Tibial nerve (tissue), 4 donors: ENCODE data around the gene PRKG2. TPM values are rescaled to one million over a fixed set of nuclear protein-coding genes. Genes with fewer than 3 reads are reported as not detected.
"Not testable (repeated sequence)": the region's sequence is repeated elsewhere in the genome, so short reads cannot be mapped to it uniquely, and the experiment has no call there.

Source experiments
- DNase-seq, 2 donors: peaks; one replicate each; pipeline ENCODE4 v3.0.0-alpha.2; 2019; ENCODE audit warnings: low spot score in 2 of 2
- H3K27ac ChIP-seq, 4 donors: fragments of 200-600 bp; sonication (generic) in 3 of 4; one replicate each; pipeline ENCODE4 v1.5.1; 2017 to 2019; ENCODE audit warnings: mild to moderate bottlenecking in 1 of 4
- H3K27me3 ChIP-seq, 2 donors: fragments of 200-600 bp; sonication (generic) in 1 of 2; one replicate each; pipeline versions ENCODE4 v1.5.1 to v1.6.0; 2017 to 2019
- H3K36me3 ChIP-seq, 3 donors: fragments of 200-600 bp; sonication (generic); one replicate each; pipeline ENCODE4 v1.5.1; 2018 to 2019
- H3K4me1 ChIP-seq, 4 donors: fragments of 200-600 bp; sonication (generic) in 3 of 4; one replicate each; pipeline ENCODE4 v1.5.1; 2017 to 2019
- H3K4me3 ChIP-seq, 4 donors: fragments of 200-600 bp; sonication (generic) in 3 of 4; one replicate each; pipeline ENCODE4 v1.5.1; 2017 to 2019; ENCODE audit warnings: mild to moderate bottlenecking in 1 of 4, moderate library complexity in 1 of 4
- H3K9me3 ChIP-seq, 4 donors: fragments of 200-600 bp; sonication (generic) in 3 of 4; one replicate each; pipeline ENCODE4 v1.5.1; 2017 to 2019
- CTCF ChIP-seq, 5 experiments: fragments of 200-600 bp in 3 of 5; fragments of 450-650 bp in 2 of 5; sonication (generic) in 3 of 5; IDR thresholded peaks; one replicate each; pipeline ENCODE4 v1.5.1; 2016 to 2019; ENCODE audit warnings: antibody characterized with exemption in 5 of 5, mild to moderate bottlenecking in 3 of 5, moderate library complexity in 2 of 5
- EP300 ChIP-seq, 2 donors: sonication (generic); formaldehyde crosslinking; IDR thresholded peaks; one replicate each; pipeline ENCODE4 v1.6.1; 2017; ENCODE audit warnings: antibody characterized with exemption in 2 of 2, mild to moderate bottlenecking in 1 of 2
- POLR2A ChIP-seq, 2 donors: fragments of 450-650 bp; IDR thresholded peaks; one replicate each; pipeline ENCODE4 v1.6.1; 2017; ENCODE audit warnings: antibody characterized with exemption in 2 of 2, mild to moderate bottlenecking in 2 of 2, moderate library complexity in 2 of 2
- WGBS, 2 donors: methylation state at CpG; one replicate each; pipeline ENCODE4 v1.1.5; 2018; 5-methylcytosine and 5-hydroxymethylcytosine counted together
- total RNA-seq, 4 donors: library from RNA; depleted of rRNA; stranded (reverse); fragments of >200 nt; gene quantifications; one replicate each; pipeline ENCODE4 v1.1.0, GENCODE V29; 2016

Gene PRKG2
- total RNA-seq, 4 donors from 2014 or later = 0.30 to 4.4 (median 2.4) TPM

- H3K4me1 ChIP-seq = no peaks in the 10 kb centered on the region
- no peak overlapping the region for H3K4me3 ChIP-seq
- no peaks in the 10 kb centered on the region for H3K27me3 ChIP-seq
- H3K36me3 ChIP-seq = no peaks in the 10 kb centered on the region
- no peak overlapping the region for H3K27ac ChIP-seq
- no peak for DNase-seq
- no peaks in the 10 kb centered on the region for H3K9me3 ChIP-seq
- TF ChIP-seq EP300 (IDR thresholded peaks at IDR 0.05) (no peak), CTCF (IDR thresholded peaks at IDR 0.05) (no peak), POLR2A (IDR thresholded peaks at IDR 0.05) (no peak)
- WGBS, 2 donors = 72 to 74% methylated on average over 4 of the region's 4 CpGs
These were observed 52.1 kb downstream of the PRKG2 start for GRCh38 chr4:81162752-81163458.

GRCh38 chr4:81153714-81154323 lies 61.2 kb downstream of the PRKG2 start:
- not testable (repeated sequence) for H3K27me3 ChIP-seq, H3K36me3 ChIP-seq, DNase-seq, H3K9me3 ChIP-seq, H3K27ac ChIP-seq, H3K4me1 ChIP-seq
- H3K4me3 ChIP-seq = peak overlapping the region in 2 of 4 donors; percentile 23 to 30
- 69 to 70% methylated on average over 21 to 30 of the region's 30 CpGs for WGBS, 2 donors

- Histone ChIP-seq H3K4me3 (peak overlapping the region in 1 of 4 donors; percentile 23), H3K36me3 (no peaks in the 10 kb centered on the region), H3K4me1 (no peaks in the 10 kb centered on the region), H3K27me3 (no peaks in the 10 kb centered on the region), H3K27ac (no peak overlapping the region), H3K9me3 (no peaks in the 10 kb centered on the region)
- no peak for TF ChIP-seq POLR2A (IDR thresholded peaks at IDR 0.05)
- TF ChIP-seq EP300 (IDR thresholded peaks at IDR 0.05) = no peak
- no peak for TF ChIP-seq CTCF (IDR thresholded peaks at IDR 0.05)
- DNase-seq = no peak
- 79 to 90% methylated on average over 1 of the region's 1 CpG for WGBS, 2 donors
These were observed 61.9 kb downstream of the PRKG2 start for GRCh38 chr4:81152839-81153713.

GRCh38 chr4:81149976-81150375 lies 65.0 kb downstream of the PRKG2 start:
- no peaks in the 10 kb centered on the region for H3K27me3 ChIP-seq
- H3K36me3 ChIP-seq = no peaks in the 10 kb centered on the region
- H3K9me3 ChIP-seq = no peaks in the 10 kb centered on the region
- DNase-seq = no peak
- H3K4me1 ChIP-seq = no peaks in the 10 kb centered on the region
- no peak overlapping the region for H3K27ac ChIP-seq
- H3K4me3 ChIP-seq = no peak overlapping the region
- TF ChIP-seq CTCF (IDR thresholded peaks at IDR 0.05) (no peak), POLR2A (IDR thresholded peaks at IDR 0.05) (no peak), EP300 (IDR thresholded peaks at IDR 0.05) (no peak)

- Histone ChIP-seq H3K4me1 (no peaks in the 10 kb centered on the region), H3K9me3 (no peaks in the 10 kb centered on the region), H3K4me3 (no peak overlapping the region), H3K27me3 (no peaks in the 10 kb centered on the region), H3K36me3 (no peaks in the 10 kb centered on the region), H3K27ac (no peak overlapping the region)
- TF ChIP-seq EP300 (IDR thresholded peaks at IDR 0.05) (no peak), POLR2A (IDR thresholded peaks at IDR 0.05) (no peak), CTCF (IDR thresholded peaks at IDR 0.05) (no peak)
- WGBS, 2 donors = 71 to 74% methylated on average over 6 of the region's 6 CpGs
- no peak for DNase-seq
These were observed 66.4 kb downstream of the PRKG2 start for GRCh38 chr4:81148576-81148975.
